SJCRH30 (cell line): Measurements from ENCODE around the gene SNCAIP. TPM values are rescaled to one million over a fixed set of nuclear protein-coding genes. Genes with fewer than 3 reads are reported as not detected.

ENCODE experiments used
- DNase-seq, 2 experiments: peaks; one replicate each; pipeline ENCODE4 v3.0.0-alpha.2; 2015 to 2020
- H3K27ac ChIP-seq: fragments of 250-450 bp; sonication (Bioruptor Pico); 2 replicates; pipeline ENCODE4 v1.5.1; 2020; ENCODE audit warnings: mild to moderate bottlenecking, moderate library complexity
- H3K27me3 ChIP-seq: fragments of 250-450 bp; sonication (Bioruptor Pico); 2 replicates; pipeline ENCODE4 v1.5.1; 2020; ENCODE audit warnings: mild to moderate bottlenecking, moderate library complexity
- H3K36me3 ChIP-seq: fragments of 250-450 bp; sonication (Bioruptor Pico); 2 replicates; pipeline ENCODE4 v1.5.1; 2020; ENCODE audit warnings: mild to moderate bottlenecking, moderate library complexity
- H3K4me1 ChIP-seq: fragments of 250-450 bp; sonication (Bioruptor Pico); 2 replicates; pipeline ENCODE4 v1.5.1; 2020; ENCODE audit warnings: mild to moderate bottlenecking, moderate library complexity
- H3K4me3 ChIP-seq: fragments of 250-450 bp; sonication (Bioruptor Pico); 2 replicates; pipeline ENCODE4 v1.5.1; 2020; ENCODE audit warnings: mild to moderate bottlenecking, moderate library complexity
- H3K9me3 ChIP-seq: fragments of 250-450 bp; sonication (Bioruptor Pico); replicated peaks from 2 replicates; pipeline ENCODE4 v1.5.1; 2020; ENCODE audit warnings: mild to moderate bottlenecking, moderate library complexity
- total RNA-seq: library from RNA; depleted of rRNA; stranded (reverse); fragments of >200 nt; shearing (Covaris generic); gene quantifications from 2 replicates; pipeline ENCODE4 v1.2.3, GENCODE V29; 2014

The SNCAIP gene
- total RNA-seq, 1 experiment from 2014 or later = 0.49 TPM

DNA sequence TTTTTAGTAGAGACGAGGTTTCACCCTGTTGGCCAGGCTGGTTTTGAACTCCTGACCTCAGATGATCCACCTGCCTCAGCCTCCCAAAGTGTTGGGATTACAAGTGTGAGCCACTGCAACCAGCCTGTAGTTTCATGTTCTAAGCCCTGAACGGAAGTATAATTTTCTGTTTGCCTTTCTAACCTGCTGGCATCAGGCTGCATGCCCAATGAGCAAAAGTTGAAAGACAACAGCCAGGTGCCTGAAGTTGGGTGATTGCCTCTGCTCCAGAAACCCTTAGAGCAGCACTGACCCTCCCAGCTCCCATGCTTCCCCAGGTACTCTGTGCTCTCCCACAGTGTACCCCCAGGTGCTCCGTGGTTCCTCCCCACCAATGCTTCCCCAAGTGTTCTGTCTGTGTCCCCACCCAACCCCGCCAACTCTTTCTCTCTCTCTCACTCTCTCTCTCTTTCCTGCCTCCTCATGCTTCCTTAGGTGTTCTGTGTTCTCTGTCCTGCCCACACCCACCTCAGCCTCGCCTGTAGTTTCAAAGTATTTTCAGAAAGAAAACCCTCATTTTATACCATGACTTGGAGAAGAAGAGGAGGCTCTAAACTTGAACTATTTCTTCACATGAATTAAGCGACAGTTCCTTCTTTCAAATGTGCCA, 145.3 kb downstream of the SNCAIP start:
- no peak for DNase-seq

DNA sequence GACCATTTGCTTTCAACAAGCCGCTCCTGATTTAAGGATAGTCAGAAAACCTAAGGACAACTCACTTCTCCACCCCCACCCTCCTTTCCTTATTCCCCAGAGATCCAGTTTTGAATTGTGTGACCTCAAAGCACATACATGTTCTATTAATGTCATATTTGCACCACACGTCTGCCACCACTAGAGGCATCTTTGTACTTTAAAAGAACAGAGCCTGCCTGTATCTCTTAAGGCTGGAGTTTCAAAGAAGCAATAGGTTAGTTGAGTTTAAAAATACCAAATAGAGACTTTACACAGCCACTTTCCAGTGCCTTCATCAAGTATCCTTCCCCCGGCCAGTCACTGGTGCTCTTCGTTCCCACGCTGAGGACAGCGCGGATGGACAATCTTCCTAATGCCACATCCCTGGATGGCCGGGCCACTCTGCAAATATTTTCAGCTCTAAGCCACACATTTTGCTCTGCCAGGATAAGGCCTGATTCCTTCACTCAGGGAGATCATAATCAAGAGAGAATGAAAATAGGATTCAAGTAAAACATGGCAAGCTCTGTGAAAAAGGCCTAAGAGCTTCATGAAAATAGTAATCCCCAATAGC, 146.3 kb downstream of the SNCAIP start:
- Histone ChIP-seq H3K36me3 (no peaks in the 10 kb centered on the region), H3K27ac (no peak overlapping the region), H3K4me1 (no peaks in the 10 kb centered on the region), H3K27me3 (no peaks in the 10 kb centered on the region), H3K9me3 (no peaks in the 10 kb centered on the region), H3K4me3 (no peak overlapping the region)
- peak; percentile 5 to 38 for DNase-seq

More for the DNA sequence above, 145.3 kb downstream of the SNCAIP start:
- Histone ChIP-seq H3K36me3 (no peaks in the 10 kb centered on the region), H3K27me3 (no peaks in the 10 kb centered on the region), H3K9me3 (no peaks in the 10 kb centered on the region), H3K4me3 (no peak overlapping the region), H3K27ac (no peak overlapping the region), H3K4me1 (no peaks in the 10 kb centered on the region)

DNA sequence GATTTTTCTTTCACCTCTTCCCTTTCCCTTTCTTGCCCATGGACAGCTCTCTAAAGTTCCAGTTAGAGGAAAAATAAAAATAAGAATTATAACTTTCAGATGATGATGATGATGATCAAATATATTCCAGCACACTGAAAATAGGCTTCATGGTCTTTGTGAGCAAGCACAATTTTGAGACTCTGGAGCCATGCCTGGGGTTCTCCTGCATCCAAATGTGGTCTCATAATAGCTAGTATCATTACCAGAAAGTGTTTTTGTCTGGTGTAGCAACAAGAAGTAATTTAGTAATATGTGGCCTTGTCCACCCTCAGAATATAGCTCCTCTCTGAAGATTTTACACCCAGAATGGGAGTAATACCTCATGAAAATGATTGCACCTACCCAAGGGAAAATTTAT, 150.4 kb downstream of the SNCAIP start:
- H3K27me3 ChIP-seq = no peaks in the 10 kb centered on the region
- H3K36me3 ChIP-seq = no peaks in the 10 kb centered on the region
- no peak overlapping the region for H3K4me3 ChIP-seq
- no peaks in the 10 kb centered on the region for H3K9me3 ChIP-seq
- no peak overlapping the region for H3K27ac ChIP-seq
- H3K4me1 ChIP-seq = no peaks in the 10 kb centered on the region
- no peak for DNase-seq

DNA sequence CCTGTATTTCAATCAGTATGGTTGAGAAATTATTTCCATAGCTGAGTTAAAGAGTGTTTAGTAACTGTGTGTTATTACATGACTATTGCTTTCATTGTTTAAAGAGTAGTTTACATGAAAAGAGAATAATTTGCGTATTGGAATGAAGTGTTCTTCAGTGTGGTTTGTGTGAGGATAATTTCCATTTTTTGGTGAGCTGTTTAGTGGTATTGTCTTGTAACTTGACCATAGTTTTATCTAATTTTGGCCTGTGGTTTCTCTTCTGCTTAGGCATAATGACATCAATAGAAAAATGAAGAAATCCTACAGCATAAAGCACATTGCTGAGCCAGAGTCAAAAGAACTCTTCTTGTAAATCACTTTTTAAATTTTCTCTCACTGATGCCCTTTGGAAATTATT, 151.2 kb downstream of the SNCAIP start:
- no peak overlapping the region for H3K27ac ChIP-seq
- DNase-seq = no peak
- H3K27me3 ChIP-seq = no peaks in the 10 kb centered on the region
- H3K9me3 ChIP-seq = no peaks in the 10 kb centered on the region
- H3K36me3 ChIP-seq = no peaks in the 10 kb centered on the region
- no peaks in the 10 kb centered on the region for H3K4me1 ChIP-seq
- H3K4me3 ChIP-seq = no peak overlapping the region

DNA sequence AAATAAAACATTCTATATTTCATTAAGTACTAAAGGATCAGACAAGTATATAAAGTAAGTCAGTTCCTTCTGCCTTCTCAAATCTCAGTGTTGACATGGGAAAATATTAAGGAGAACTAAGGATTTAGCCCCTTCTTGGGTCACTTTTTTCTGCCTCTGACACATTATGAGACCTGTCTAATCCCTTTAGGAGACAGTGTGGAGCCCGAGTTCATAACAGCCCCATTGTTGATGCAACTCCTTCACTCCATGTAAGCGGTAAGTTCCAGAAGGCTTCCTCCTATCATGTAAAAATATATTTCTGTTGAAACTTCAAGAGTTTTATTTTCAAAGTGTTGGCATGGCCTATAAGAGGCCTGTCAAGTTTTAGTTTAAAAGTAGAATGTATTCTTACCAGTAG, 152.2 kb downstream of the SNCAIP start:
- no peaks in the 10 kb centered on the region for H3K27me3 ChIP-seq
- no peaks in the 10 kb centered on the region for H3K36me3 ChIP-seq
- no peak overlapping the region for H3K27ac ChIP-seq
- H3K4me1 ChIP-seq = no peaks in the 10 kb centered on the region
- H3K4me3 ChIP-seq = no peak overlapping the region
- DNase-seq = no peak
- no peaks in the 10 kb centered on the region for H3K9me3 ChIP-seq

DNA sequence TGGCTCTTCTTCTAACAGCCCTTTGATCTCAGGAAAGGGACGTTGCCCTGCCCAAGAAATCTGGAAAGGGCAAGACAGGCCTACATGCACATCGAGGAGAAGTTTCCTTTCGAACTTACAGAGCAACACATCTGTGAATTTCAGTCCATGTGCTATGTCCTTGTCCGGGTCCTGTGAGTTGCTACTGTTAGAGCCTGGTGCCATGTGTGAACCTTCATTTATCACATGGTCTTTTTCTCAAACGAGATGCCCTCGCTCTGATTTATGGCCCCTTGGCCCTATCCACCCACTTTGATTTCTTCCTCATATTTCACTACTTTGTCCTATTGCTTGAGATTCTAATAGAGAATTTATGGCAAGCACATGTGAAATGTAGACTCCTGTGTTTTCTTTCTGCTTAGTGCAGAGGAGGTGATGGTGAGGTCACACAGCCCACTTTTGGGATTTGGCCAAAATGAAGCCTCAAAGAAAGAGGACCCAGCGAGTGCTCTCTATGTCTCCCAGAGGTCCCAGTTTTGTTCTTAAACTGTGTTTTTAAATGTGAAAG, 153.1 kb downstream of the SNCAIP start:
- no peaks in the 10 kb centered on the region for H3K36me3 ChIP-seq
- H3K9me3 ChIP-seq = no peaks in the 10 kb centered on the region
- H3K4me1 ChIP-seq = no peaks in the 10 kb centered on the region
- H3K4me3 ChIP-seq = no peak overlapping the region
- peaks cover 4% of the 10 kb centered on the region; the same call in 1 of the 2 replicates for H3K27me3 ChIP-seq
- no peak overlapping the region for H3K27ac ChIP-seq
- DNase-seq = no peak

DNA sequence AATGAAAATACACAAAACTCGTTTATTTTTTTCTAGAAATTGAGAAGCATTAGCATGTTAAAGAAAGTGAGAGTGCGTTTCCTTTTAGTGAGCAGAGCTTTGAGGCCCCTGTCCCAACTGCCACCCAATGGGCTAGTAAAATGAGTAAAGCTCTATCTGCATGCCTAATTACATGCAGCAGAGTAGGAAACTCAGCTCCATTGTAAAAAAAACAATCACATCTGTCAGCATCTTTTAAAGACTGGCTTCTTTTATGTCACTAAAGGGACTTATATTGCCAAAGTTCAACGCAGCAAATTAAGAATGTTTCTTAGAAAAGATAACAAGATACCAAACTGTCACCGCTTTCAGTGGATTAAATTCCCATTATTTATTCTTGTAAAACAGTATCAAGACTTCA, 154.0 kb downstream of the SNCAIP start:
- Histone ChIP-seq H3K9me3 (no peaks in the 10 kb centered on the region), H3K4me1 (no peaks in the 10 kb centered on the region), H3K27me3 (peaks cover 4% of the 10 kb centered on the region; the same call in 1 of the 2 replicates), H3K36me3 (no peaks in the 10 kb centered on the region), H3K27ac (no peak overlapping the region), H3K4me3 (no peak overlapping the region)
- no peak for DNase-seq

DNA sequence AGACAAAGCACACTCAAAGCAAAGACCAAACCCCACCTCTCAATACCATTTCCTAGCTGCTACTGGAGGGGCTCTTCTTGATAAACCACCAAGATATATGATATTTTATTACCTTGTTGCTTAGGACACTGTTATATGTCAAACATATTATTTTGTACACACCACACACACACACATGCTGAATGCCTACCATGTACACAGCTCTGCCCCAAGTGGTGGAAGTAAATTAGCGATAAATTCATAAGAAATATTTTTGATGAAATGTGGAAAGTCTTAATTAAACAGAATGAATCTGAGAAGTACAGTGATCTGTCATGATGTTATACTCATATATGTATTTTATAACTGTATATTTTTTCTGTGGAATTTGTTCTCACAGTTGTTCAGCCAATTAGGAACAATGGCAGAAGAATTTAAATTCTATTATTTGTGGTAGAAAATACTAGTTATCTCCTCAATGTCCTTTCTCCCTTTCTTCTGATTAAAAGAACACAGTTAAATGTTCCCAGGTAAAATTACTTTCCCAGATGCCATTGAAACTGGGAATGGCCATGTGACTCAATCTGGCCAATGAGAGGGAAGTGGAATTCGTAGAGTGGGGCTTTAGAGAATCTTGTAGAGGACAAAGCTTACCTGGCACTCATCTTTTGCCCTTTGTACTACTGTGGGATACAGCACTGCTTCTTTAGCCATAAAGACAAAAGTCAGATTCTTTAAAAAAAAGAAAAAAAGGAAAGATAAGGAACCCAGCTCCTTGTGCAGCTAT, 156.5 kb downstream of the SNCAIP start:
- H3K9me3 ChIP-seq = no peaks in the 10 kb centered on the region
- DNase-seq = no peak
- no peaks in the 10 kb centered on the region for H3K36me3 ChIP-seq
- no peak overlapping the region for H3K4me3 ChIP-seq
- no peak overlapping the region for H3K27ac ChIP-seq
- H3K4me1 ChIP-seq = no peaks in the 10 kb centered on the region
- H3K27me3 ChIP-seq = peaks cover 4% of the 10 kb centered on the region; the same call in 1 of the 2 replicates

DNA sequence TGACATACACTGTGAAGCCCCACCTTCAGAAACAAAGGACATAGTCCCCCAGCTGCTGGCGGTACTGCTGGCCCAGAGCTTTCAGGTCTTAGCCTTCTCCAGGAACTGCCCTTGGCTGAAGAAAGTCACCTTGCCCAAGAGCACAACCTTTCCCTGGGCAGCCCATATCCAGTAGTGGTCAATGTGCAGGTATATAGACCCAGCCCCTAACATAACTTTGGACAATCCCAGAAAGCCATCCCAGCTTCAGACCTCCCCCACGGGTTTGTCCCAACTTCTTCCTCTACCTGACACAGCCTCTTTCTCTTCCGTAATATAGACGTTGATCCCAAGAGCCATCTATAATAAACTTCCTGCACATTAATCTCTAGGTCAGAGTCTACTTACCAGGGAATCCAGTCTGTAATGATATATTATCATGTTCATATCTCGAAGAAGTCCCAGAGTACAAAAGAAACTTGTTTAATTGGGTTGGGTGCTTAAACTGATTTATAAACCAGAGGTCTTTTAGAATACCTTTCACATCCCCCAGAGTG, 157.4 kb downstream of the SNCAIP start:
- Histone ChIP-seq H3K4me3 (no peak overlapping the region), H3K27ac (no peak overlapping the region), H3K4me1 (no peaks in the 10 kb centered on the region), H3K27me3 (peaks cover 4% of the 10 kb centered on the region; the same call in 1 of the 2 replicates), H3K36me3 (no peaks in the 10 kb centered on the region), H3K9me3 (no peaks in the 10 kb centered on the region)
- no peak for DNase-seq

DNA sequence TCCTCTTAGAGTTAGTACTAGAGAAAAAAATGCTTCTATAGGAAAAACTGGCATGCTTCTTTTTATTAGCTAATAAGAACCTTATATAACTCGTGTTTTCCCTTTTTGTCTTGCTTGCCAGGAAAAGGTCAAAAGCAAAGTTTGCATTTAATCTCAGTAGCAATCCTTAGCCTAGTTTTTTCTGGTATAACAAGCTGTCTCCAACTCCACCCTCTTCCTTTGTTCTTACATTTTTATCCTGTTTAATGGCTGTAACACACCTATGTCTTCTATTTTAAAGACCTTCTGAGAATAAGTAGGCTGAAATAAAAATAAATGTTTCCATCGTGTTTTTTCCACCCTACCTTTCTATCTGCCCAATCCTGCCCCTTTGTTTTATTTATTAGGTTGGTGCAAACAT, 158.3 kb downstream of the SNCAIP start:
- Histone ChIP-seq H3K4me3 (no peak overlapping the region), H3K27ac (no peak overlapping the region), H3K36me3 (no peaks in the 10 kb centered on the region), H3K9me3 (no peaks in the 10 kb centered on the region), H3K4me1 (no peaks in the 10 kb centered on the region), H3K27me3 (peaks cover 4% of the 10 kb centered on the region; the same call in 1 of the 2 replicates)
- no peak for DNase-seq

DNA sequence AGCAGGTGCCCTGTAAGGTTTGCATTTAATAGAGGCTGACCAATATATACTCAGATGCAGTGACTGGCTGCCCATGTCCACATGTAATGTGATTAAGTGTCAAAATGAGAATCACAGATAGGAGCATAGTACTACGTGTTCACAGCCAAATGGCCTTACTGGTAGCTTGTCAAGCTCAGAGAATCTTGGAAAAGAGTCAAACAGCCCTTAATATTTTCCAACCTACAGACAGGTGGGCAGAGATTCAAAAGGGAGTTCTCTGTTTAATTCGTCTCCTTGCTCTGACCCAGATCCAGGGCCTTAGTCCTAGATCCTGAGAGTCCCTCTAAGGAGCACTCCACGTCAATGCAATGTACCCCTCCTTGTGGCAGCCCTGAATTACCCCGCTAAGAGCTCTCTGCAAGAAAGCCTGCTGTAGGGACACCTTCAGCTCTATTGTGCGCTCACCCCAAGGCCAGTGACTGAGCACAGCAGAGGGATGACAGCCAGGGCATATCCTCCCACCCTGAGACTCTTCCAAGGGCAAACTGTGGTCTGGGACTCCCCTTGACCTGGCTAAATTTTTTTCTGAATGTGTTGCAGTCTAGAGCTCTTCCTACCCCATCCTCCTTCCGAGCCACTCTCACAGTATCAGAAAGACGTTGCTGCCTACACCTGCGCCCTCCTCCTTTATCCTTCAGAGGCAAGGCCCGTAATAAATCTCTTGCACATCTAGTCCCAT, 159.2 kb downstream of the SNCAIP start:
- Histone ChIP-seq H3K4me1 (no peaks in the 10 kb centered on the region), H3K27ac (no peak overlapping the region), H3K27me3 (peaks cover 4% of the 10 kb centered on the region; the same call in 1 of the 2 replicates), H3K4me3 (no peak overlapping the region), H3K36me3 (no peaks in the 10 kb centered on the region), H3K9me3 (no peaks in the 10 kb centered on the region)
- no peak for DNase-seq

DNA sequence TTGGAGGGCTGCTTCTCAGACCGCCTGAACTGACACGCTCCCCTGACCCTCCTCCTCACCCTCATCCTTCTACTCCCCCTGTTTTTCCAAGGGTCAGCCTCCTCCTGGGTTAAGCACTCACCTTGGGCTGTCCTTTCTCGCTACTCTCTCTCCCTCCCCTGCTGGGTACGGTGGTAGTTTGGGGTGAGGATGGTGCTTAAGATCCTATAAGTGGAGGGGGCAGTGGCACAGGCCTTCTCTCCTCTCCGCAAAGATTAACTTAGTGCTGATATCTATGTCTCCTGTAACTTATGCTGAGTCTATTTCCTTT, 159.7 kb downstream of the SNCAIP start:
- peaks cover 4% of the 10 kb centered on the region; the same call in 1 of the 2 replicates for H3K27me3 ChIP-seq
- H3K9me3 ChIP-seq = no peaks in the 10 kb centered on the region
- H3K27ac ChIP-seq = no peak overlapping the region
- no peaks in the 10 kb centered on the region for H3K36me3 ChIP-seq
- no peak overlapping the region for H3K4me3 ChIP-seq
- no peak for DNase-seq
- no peaks in the 10 kb centered on the region for H3K4me1 ChIP-seq

DNA sequence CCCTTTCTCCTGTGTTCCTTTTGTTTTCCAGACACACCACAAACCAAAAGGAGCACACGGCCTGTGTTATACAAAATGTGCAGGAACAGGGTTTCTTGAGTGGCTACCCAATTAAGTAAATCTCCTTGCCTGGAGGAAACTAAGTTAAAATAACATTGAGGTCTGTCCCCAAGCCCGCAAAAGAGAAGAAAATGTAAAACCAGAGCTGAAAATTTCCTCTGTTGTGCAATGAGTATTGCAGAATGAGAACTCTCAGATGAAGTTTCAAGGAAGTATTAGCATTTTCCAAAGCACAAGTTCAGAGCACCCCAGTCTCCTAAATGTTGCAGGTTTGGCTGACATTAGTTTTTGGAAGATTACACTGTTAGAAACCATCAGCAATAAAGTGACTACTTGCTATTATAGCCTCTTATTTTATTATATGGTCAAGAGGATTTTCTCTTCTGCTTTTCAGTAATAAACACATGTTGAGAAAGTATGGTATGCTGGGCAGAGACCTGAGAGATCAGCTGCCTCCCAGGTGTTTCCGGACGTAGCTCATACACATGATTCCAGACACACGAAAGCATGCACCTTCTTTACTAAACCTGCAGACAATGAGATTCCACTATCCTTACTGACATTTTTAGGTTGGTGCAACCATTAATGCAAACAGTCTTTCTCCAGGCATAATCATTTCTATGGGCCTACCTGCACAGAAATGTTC, 161.3 kb downstream of the SNCAIP start:
- Histone ChIP-seq H3K4me1 (no peaks in the 10 kb centered on the region), H3K36me3 (no peaks in the 10 kb centered on the region)

DNA sequence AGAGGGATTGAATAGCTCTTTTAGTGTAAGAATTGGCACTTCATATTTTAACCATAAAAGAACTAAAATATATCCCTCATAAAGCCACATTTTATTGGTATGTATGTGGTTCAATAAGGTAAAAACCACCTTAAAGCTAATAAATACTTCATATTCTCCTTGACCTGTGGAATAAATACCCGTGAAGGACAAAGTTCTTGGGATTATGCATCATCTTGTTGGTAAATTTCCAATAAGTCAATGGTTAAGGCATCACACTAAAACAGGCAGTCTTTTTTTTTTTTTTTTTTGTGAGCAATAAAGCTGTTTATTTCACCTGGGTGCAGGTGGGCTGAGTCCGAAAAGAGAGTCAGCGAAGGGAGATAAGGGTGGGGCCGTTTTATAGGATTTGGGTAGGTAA, 161.9 kb downstream of the SNCAIP start:
- Histone ChIP-seq H3K36me3 (no peaks in the 10 kb centered on the region), H3K4me1 (no peaks in the 10 kb centered on the region), H3K9me3 (no peaks in the 10 kb centered on the region), H3K27me3 (peaks cover 4% of the 10 kb centered on the region; the same call in 1 of the 2 replicates), H3K4me3 (no peak overlapping the region), H3K27ac (no peak overlapping the region)
- no peak for DNase-seq

More for the DNA sequence above, 161.3 kb downstream of the SNCAIP start:
- no peaks in the 10 kb centered on the region for H3K9me3 ChIP-seq
- peaks cover 4% of the 10 kb centered on the region; the same call in 1 of the 2 replicates for H3K27me3 ChIP-seq
- no peak for DNase-seq
- no peak overlapping the region for H3K27ac ChIP-seq
- H3K4me3 ChIP-seq = no peak overlapping the region
